ENCODE data around the gene ABHD2. TPM values are rescaled to one million over a fixed set of nuclear protein-coding genes. Genes with fewer than 3 reads are reported as not detected.

Gene ABHD2
- total and polyA plus RNA-seq, 8 donors = 7.9 to 151 (median 117) TPM

DNA sequence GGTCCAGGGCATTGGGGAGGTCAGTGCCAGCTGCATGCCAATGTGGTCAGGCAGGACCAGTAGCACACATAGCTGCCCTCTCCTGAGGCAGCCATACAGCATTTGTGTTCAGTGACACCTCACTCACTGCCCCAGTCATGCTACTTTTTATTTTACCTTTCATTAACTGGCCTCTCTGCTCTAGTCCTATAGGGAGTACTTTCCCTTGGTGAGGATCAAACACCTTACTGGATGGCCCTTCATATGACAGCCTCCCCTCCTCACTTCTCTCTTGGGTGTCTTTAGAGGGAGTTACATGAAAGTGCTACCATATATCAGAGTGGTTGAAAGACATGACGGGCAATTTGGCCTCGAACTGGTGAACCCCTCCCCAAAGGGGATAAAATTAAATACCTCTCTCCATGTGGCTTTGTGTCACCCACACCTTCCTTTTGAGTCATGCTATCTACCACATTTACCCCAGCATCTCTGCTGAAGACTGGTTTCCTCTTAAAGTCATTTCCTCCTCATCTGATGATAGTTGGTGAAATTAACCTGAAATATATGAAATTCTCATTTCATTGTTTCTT is 115.5 kb downstream of the ABHD2 start:
- no peak overlapping the region for H3K27ac ChIP-seq
- no peak overlapping the region for H3K4me3 ChIP-seq
- intact Hi-C loops (cut with DNase I) = loop anchor here in 1 of 3 donors (10.0 kb wide), 1 partner anchor 111 kb away; no protein-coding TSS in a partner anchor
- H3K27me3 ChIP-seq = no peaks in the 10 kb centered on the region
- no peak for ATAC-seq
- H3K36me3 ChIP-seq = peaks cover 0 to 7% (median 0%) of the 10 kb centered on the region in 3 donors
- H3K4me1 ChIP-seq = peaks cover 0 to 22% (median 20%) of the 10 kb centered on the region in 3 donors
- no peak for DNase-seq
- TF ChIP-seq, protein P1, sequence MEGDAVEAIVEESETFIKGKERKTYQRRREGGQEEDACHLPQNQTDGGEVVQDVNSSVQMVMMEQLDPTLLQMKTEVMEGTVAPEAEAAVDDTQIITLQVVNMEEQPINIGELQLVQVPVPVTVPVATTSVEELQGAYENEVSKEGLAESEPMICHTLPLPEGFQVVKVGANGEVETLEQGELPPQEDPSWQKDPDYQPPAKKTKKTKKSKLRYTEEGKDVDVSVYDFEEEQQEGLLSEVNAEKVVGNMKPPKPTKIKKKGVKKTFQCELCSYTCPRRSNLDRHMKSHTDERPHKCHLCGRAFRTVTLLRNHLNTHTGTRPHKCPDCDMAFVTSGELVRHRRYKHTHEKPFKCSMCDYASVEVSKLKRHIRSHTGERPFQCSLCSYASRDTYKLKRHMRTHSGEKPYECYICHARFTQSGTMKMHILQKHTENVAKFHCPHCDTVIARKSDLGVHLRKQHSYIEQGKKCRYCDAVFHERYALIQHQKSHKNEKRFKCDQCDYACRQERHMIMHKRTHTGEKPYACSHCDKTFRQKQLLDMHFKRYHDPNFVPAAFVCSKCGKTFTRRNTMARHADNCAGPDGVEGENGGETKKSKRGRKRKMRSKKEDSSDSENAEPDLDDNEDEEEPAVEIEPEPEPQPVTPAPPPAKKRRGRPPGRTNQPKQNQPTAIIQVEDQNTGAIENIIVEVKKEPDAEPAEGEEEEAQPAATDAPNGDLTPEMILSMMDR (IDR thresholded peaks at IDR 0.05) = no peak
- 70 to 85% methylated on average over 2 of the region's 2 CpGs for WGBS, 2 donors
- no peaks in the 10 kb centered on the region for H3K9me3 ChIP-seq
- FAIRE-seq = no peak

DNA sequence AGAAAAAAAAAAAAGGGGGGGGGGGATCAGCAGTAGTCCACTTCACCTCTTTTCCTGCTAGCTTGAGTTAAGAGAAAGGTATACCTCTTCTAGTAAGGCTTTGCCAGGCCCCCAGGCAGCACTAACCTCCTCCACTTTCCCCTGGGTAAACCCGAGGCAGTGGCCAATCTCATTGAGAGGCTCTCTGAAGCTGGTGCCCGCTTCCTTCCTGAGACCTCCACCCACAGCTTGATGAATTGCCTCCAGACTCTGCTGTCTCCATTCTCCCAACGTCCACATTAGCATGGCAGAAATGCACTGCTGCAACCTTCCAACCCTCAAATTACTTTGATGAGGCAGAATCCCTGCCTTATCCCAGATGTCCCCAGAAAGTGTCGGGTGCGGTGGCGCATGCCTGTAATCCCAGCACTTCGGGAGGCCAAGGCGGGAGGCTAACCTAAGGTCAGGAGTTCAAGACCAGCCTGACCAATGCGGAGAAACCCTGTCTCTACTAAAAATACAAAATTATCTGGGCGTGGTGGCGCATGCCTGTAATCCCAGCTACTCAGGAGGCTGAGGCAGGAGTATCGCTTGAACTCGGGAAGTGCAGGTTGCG is 117.8 kb downstream of the ABHD2 start:
- FAIRE-seq (no peak), ATAC-seq (no peak), DNase-seq (no peak)
- Histone ChIP-seq H3K27ac (no peak overlapping the region), H3K9me3 (no peaks in the 10 kb centered on the region), H3K4me3 (no peak overlapping the region), H3K4me1 (peaks cover 0 to 5% (median 5%) of the 10 kb centered on the region in 3 donors), H3K27me3 (no peaks in the 10 kb centered on the region), H3K36me3 (peaks cover 0 to 2% (median 0%) of the 10 kb centered on the region in 3 donors)
- TF ChIP-seq, protein P1 (IDR thresholded peaks at IDR 0.05) = no peak
- intact Hi-C loops (cut with DNase I) = loop anchor here in 1 of 3 donors (10.0 kb wide), 1 partner anchor 109 kb away; no protein-coding TSS in a partner anchor
- WGBS, 2 donors = 71 to 75% methylated on average over 14 of the region's 14 CpGs

DNA sequence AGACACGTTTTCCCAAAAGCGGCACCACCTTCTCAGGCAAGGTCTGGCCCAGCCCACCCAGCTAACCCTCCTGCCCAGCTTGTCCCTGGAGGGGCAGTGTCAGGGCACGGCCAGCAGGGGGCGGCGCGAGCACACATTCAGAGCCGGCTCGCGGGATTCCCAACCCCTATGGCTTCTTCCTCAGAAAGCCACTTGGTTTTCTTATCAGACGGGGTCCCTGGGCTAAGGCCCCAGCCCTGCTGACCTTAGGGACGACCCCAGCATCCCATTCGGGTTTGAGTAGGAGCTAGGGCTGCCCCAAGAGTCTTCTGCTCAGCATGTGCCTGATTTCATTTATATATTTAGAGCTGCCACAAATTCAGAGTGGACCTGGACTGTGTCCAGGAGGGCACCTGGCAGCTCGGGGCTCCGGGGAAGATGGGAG is 118.7 kb downstream of the ABHD2 start:
- DNase-seq (peak; percentile 51 to 90 (median 78)), ATAC-seq (peak; percentile 61 to 92 (median 90)), FAIRE-seq (no peak)
- Histone ChIP-seq H3K9me3 (no peaks in the 10 kb centered on the region), H3K27me3 (no peaks in the 10 kb centered on the region), H3K4me3 (peak overlapping the region in 2 of 4 donors; percentile 18 to 37), H3K4me1 (peaks cover 0 to 5% (median 5%) of the 10 kb centered on the region in 3 donors), H3K36me3 (no peaks in the 10 kb centered on the region), H3K27ac (no peak overlapping the region)
- WGBS, 2 donors = 0 to 1% methylated on average over 14 of the region's 14 CpGs
- intact Hi-C loops (cut with DNase I) = loop anchor here in 1 of 3 donors (10.0 kb wide), 1 partner anchor 108 kb away; no protein-coding TSS in a partner anchor
- TF ChIP-seq, protein P1 (IDR thresholded peaks at IDR 0.05) = peak; percentile 95 to 99 (median 96)

DNA sequence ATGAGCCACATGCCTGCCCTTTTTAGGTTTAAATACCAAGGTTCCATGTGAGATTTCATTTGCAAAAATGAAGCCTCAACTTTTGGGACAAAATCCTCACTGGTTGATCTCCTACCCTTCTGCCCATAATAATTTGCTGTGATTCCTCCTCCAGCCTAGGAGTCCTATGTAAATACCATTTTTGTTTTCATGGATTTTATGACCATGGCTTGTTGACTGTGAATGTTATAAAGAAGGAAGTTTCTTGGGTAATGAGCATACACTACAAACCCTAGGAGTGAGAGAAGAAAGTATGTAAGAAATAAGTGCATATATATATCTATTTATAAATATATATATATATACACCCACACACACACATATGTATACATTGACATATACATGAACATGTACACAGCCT is 120.0 kb downstream of the ABHD2 start:
- TF ChIP-seq, protein P1 (IDR thresholded peaks at IDR 0.05) = no peak
- FAIRE-seq (no peak), DNase-seq (no peak), ATAC-seq (no peak)
- intact Hi-C loops (cut with DNase I) = loop anchor here in 1 of 3 donors (10.0 kb wide), 1 partner anchor 107 kb away; no protein-coding TSS in a partner anchor
- no peaks in the 10 kb centered on the region for H3K9me3 ChIP-seq
- H3K4me1 ChIP-seq = peaks cover 0 to 5% (median 5%) of the 10 kb centered on the region in 3 donors
- no peak overlapping the region for H3K27ac ChIP-seq
- no peak overlapping the region for H3K4me3 ChIP-seq
- no peaks in the 10 kb centered on the region for H3K36me3 ChIP-seq
- no peaks in the 10 kb centered on the region for H3K27me3 ChIP-seq

DNA sequence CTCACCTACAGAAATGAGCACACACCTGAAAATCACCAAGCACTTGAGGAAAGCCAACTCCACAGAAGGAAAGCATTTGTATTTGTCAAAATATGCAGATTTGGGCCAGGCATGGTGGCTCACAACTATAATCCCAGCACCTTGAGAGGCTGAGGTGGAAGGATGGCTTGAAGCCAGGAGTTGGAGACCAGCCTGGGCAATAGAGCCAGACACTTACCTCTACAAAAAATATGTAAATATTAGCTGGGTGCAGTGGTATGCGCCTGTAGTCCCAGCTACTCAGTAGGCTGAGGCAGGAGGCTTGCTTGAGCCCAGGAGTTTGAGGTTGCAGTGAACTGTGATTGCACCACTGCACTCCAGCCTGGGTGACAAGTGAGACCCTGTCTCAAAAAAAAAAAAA is 120.8 kb downstream of the ABHD2 start:
- Histone ChIP-seq H3K4me1 (peaks cover 0 to 5% (median 4%) of the 10 kb centered on the region in 3 donors), H3K9me3 (no peaks in the 10 kb centered on the region), H3K4me3 (no peak overlapping the region), H3K27ac (no peak overlapping the region), H3K36me3 (no peaks in the 10 kb centered on the region), H3K27me3 (no peaks in the 10 kb centered on the region)
- DNase-seq (no peak), FAIRE-seq (no peak), ATAC-seq (no peak)
- TF ChIP-seq, protein P1 (IDR thresholded peaks at IDR 0.05) = no peak
- intact Hi-C loops (cut with DNase I) = loop anchor here in 1 of 3 donors (10.0 kb wide), 1 partner anchor 106 kb away; no protein-coding TSS in a partner anchor
- WGBS, 2 donors = 57 to 68% methylated on average over 1 of the region's 1 CpG
